Mesenteric fat pad (tissue), 1 donor: ENCODE data around the gene FIBP. TPM values are rescaled to one million over a fixed set of nuclear protein-coding genes. Genes with fewer than 3 reads are reported as not detected.

Experiments
- DNase-seq: peaks from one replicate; pipeline ENCODE4 v3.0.0-alpha.2; 2020; ENCODE audit warnings: low spot score
- total RNA-seq: library from RNA; stranded (reverse); fragmentation: NEBNext Ultra II Directional; extraction: Animal tissue kit (Norgen Biotek cat#: 25700); gene quantifications from one replicate; pipeline ENCODE4 v1.2.1, GENCODE V29; 2021
- donor health status: DM: yes; HTN: yes; CAD: no.

FIBP gene
- total RNA-seq, 1 donor from 2014 or later = 46.5 TPM

DNA sequence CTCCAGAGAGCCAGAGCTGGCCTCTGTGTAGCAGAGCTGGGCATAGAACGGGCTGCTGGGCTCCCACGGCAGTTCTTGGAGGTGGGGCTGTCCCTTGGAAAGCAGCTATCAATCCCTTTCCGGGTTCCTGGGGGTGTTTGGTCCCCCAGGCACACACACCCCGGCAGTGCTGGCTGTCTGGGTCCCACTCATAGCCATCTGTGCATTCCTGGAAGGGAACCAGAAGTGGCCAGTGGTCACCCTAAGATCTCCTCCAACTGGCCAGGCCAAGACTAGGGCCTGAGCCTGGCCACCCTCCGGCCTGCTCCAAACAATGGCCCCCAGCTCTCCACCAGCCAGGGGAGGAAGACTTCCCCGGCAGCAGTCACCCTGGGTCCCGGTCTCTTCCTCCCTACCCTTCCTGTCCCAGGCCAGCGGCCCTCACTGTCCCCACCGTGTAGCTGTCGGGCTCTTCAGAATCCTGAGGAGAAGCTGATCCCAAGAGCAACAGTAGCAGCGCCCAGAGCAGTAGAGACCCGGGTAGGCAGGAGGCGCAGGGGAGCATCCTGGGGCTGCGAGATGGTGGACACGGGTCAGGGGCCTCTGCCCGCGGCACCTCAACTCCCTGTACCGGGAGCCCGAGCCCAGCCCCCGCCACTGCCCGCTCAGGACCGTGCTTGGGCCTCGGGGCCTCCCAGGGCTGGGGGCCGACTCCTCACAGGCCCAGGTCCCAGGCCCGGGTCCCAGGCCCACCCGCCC, 16.3 kb downstream of the FIBP start:
- DNase-seq = no peak

GRCh38 chr11:65870706-65871681, 17.3 kb downstream of the FIBP start:
- DNase-seq = no peak

DNA sequence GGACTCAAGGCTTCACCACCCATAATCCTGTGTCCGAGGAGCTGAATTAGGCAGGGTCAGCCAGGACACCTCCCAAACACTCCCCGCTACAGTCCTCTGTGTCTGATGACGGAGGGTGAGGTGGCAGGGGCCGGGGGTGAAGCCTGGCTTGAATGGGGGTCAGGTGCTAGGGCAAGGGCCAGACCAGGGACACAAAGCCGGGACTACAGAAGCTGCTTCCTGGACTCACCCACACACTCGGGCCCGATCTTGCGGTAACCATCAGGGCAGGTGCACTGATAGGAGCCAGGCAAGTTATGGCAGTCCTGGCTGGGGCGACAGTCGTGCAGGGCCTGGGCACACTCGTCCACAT, 18.0 kb downstream of the FIBP start:
- DNase-seq = no peak

DNA sequence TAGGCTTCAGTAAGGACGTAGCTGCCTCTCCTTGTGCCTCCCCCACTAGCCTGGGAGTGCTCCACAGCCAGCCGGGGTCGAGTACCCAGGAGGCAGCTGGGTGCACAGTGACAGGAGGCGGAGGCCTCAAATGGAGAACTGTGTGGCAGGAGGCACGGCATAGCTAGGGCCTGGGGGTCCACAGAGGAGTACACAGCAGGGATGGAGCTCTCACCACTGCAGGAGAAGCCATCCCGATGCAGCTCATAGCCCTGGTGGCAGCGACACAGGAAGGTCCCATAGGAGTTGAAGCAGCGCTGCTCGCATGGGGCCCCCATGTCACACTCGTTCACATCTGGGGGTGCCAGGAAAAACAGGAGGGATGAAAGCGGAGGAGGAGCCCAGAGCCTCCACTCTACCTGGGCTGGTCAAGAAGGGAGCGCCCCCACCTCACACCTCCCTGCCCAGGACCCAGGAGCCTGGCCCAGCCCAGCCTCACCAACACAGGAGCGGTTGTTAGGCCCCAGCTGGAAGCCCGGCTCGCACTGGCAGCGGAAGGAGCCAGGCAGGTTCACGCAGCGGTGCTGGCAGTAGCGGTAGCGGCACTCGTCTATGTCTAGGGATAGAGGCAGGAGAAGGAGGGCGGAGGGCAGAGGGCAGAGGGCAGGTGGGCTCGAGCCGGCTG, 18.5 kb downstream of the FIBP start:
- no peak for DNase-seq

DNA sequence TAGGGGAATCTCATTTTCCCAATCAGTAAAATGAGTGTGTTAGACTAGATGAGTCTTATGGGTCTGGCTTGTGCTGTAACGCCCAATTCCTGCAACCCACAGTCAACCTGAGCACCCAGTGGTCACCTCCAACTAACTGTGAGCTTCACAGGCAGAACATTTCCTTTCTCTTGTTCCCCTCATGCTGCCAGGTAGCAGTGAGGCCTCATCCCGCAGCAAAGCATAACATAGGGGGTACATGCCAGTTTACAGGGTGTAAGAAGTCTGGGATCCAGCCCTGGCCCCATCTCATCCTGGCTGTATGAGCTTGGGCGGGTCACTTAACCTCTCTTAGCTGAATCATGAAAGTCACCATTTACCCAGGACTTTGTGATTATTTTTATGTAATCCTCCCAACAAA, 19.4 kb downstream of the FIBP start:
- DNase-seq = no peak

- no peak for DNase-seq
These were observed 20.1 kb downstream of the FIBP start for GRCh38 chr11:65868076-65868667.

DNA sequence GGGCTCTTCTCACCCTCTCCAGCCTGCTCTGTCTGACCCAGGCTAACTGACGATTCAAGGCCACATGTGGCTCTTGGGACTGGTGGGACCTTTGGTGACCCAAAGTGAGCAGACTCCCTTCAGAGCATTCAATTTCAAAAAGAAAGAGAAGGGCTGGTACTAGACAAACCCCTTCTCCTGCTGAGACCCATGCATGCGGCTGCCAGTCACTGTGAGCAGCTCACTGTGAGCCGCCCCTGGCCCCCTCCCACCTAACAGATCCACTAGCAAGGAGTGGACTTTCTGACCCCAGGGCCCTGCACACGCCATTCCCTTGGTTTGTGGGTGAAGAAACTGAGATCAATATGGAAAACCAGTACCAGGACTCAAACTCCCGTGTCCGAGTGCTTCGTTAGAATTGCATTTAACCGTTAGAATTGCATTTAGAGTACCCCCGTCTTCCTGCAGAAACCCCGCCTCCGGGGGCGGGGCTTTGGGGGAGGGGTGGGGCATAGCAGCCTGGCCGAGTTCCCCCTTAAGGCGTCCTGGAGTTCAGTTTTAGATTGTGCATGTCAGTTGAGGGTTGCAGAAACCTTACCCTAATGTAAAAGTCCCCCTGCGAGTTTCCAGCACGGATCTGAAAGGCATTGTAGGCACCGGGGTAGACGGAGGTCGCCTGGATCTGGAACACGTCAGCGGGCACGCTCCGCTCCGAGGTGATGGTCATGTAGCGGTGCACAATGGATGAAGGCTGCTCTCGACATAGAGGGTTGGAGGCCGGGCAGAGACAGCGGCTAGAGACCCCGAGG, 20.8 kb downstream of the FIBP start:
- no peak for DNase-seq

DNA sequence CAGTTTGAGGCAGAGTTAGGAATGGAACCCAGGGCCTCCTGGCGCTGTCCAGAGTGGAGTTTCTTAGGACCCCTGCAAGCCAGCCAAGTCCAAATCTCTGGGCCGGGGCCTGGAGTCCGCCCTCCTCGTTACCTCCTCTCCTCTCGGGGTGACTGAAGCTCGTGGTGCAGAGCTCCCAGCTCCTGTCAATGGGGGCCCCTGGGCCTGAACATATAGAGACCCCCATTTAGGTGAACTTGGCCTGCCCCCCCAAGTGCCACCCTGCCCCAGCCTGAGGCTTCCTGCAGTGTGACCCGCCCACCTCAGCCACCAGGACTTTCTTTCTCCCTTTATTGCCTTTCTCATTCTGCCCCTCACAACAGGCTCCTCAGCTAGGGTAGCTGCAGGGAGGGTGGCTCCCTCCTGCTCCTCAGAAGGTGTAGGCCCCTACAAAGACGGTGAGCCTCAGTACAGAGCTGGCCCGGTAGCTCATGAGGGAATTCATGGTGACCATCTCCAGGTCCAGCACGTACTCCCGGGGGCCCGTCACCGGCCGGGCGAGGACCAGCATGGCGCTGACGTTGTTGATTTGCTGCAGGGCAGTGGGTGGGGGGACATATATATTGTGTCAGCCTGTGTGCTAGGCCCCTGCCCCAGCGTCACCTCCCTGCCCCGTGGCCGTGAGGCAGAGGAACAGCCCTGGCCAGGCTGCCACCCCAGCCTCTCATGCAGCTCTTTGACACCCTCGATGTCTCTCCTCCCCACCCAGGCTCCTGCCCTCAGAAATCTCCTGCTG, 21.6 kb downstream of the FIBP start:
- DNase-seq = no peak

DNA sequence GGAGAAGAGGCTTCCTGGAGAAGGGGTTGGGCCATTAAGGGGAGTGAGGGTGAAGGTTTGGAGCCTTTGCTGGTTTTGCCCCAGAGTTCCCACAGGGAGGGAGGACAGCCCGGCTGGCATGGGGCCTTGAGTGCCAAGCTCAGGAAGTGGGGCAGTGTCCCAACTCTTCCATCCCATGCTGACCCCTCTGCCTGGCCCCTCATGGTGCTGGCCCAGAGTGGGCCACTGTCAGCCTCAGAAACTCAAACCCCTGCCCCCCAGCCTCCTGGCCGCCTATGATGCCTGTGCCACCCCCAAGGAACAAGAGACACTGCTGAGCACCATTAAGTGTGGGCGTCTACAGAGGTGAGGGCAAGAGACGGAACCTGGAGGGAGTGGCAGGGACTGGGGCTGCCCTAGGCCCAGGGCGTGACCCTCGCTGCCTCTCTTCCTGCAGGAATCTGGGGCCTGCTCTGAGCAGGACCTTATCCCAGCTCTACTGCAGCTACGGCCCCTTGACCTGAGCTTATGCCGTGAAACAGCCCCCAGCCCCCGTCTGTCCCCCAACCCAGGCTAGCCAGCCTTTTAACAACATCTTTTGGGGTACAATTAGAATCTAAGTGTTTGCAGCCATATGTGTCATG, 22.6 kb downstream of the FIBP start:
- DNase-seq = no peak

DNA sequence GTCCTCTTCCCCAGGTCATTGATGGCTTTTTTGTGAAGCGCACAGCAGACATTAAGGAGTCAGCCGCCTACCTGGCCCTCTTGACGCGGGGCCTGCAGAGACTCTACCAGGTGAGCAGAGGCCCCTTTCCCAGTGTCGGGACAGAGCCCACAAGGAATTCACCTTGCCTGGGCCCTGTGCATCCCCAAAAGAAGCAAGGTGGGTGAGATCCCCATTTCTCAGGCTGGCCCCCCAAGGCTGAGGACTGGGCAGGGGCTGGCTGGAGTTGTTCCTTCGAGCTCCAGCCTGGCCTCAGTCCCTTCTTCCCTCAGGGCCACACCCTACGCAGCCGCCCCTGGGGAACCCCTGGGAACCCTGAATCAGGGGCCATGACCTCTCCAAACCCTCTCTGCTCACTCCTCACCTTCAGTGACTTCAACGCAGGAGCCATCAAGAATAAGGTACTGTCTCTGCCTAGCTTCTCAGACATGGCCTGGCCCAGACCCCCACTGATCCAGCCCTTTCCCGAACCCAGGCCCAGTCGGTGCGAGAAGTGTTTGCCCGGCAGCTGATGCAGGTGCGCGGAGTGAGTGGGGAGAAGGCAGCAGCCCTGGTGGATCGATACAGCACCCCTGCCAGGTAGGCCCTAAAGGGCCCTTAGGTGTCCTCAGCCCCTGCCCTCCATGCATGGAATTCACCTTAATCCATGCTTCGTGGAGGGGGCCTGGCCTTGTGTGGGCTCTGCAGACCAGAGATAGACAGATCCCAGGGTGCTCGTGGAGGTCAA, 23.4 kb downstream of the FIBP start:
- DNase-seq = no peak

DNA sequence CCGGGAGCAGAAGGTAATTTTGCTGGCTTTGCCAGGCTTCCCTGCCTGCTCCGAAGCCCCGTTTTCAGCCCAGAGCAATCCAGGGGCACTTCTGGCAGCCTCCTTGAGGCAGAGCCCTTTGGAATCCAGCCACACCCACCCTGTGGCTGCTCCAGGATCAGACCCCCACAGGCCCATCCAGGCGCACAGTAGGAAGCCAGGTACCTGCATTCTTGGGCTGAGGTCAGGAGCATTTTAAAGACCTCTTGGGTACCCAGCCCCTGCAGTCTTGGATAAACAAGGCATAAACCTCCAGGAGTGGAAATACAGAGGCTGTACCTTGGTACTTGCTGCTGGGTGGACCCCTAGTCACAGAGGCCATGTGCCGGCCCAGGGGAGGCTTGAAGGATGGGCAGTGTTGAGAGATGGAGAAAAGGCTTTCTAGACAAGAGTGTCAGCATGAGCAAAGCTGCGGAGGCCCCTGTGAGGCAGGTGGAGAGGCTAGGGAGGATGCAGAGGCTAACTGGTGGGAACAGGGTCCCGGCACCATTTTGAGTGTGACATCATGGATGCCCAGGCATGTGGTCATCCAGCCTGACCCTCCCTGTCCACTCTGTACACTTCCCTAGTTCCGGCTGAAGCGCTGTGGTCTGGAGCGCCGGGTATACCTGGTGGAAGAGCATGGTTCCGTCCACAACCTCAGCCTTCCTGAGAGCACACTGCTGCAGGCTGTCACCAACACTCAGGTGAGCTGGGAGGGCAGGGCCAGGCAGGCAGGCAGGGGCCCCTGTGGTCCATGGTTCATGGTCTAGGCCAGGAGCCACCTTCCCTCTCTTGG, 24.2 kb downstream of the FIBP start:
- DNase-seq = no peak

- no peak for DNase-seq
These were observed 25.1 kb downstream of the FIBP start for GRCh38 chr11:65862941-65863888.

- DNase-seq = no peak
These were observed 26.0 kb downstream of the FIBP start for GRCh38 chr11:65862191-65862735.

- peak; percentile 84 for DNase-seq
These were observed 26.6 kb downstream of the FIBP start for GRCh38 chr11:65861533-65862183.

GRCh38 chr11:65861165-65861505, 27.1 kb downstream of the FIBP start:
- DNase-seq = no peak
